HG02870 (cell line): ENCODE measurements around the gene SSNA1.
"Not testable (repeated sequence)": the region's sequence is repeated elsewhere in the genome, so short reads cannot be mapped to it uniquely, and the experiment has no call there.

ENCODE experiments used
- ATAC-seq: cut with Tn5 transposase; IDR thresholded peaks from one replicate; pipeline ENCODE4 v1.9.1; 2021; ENCODE audit warnings: mild to moderate bottlenecking, moderate library complexity; ENCODE audit not compliant: unreplicated experiment

SSNA1 gene

GRCh38 chr9:137229903-137230704, 41.6 kb downstream of the SSNA1 start:
- ATAC-seq = no peak

- no peak for ATAC-seq
Measured at GRCh38 chr9:137230705-137231371, 42.4 kb downstream of the SSNA1 start, which contains the start of gene SLC34A3. TSS of gene SLC34A3 (plus strand) at chr9:137230901. CDS start at chr9:137231703, 802 bp downstream.

DNA sequence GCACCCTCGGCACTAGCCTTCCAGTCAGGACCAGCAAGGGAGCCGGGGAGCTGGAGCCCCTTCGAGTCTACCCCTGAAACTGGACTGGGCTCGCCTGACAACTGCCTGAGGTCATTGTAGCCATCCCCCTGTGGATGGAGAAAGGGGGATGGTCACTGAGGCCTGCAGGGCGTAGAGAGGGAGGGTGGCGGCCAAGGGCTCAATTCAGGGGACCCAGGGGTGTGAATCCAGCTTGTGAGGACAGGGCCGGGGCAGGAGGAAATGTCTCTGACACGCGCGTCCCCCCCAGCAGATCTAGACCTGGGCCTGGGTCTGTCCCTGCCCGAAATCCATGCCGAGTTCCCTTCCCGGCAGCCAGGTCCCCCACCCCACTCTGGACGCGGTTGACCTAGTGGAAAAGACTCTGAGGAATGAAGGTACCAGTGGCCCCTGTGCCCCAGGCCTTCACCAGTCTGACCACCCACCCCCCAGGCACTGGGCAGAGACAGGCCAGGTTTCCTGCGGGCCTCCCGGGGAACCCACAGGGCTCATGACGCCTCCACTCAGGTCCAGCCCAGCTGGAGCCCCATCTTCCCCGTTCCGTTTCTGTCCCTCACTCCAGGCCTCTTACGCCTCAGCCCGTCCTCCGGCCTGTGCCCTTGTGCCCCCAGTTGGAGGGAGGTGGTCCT, 43.0 kb downstream of the SSNA1 start:
- no peak for ATAC-seq

GRCh38 chr9:137232101-137232500, 43.6 kb downstream of the SSNA1 start:
- ATAC-seq = no peak

DNA sequence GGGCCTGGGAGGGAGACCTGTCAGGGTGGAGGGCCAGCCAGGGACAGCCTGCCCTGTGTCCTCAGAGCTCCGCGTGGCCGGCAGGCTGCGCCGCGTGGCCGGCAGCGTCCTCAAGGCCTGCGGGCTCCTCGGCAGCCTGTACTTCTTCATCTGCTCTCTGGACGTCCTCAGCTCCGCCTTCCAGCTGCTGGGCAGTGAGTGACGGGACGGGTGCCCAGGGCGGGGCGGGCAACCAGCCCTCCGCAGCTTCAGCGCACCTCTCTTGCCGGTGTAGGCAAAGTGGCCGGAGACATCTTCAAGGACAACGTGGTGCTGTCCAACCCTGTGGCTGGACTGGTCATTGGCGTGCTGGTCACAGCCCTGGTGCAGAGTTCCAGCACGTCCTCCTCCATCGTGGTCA, 44.0 kb downstream of the SSNA1 start:
- ATAC-seq = no peak

- ATAC-seq = no peak
Measured at GRCh38 chr9:137233143-137233980, 44.9 kb downstream of the SSNA1 start.

GRCh38 chr9:137234055-137234697, 45.7 kb downstream of the SSNA1 start:
- no peak for ATAC-seq

- no peak for ATAC-seq
Measured at GRCh38 chr9:137234758-137235423, 46.4 kb downstream of the SSNA1 start.

DNA sequence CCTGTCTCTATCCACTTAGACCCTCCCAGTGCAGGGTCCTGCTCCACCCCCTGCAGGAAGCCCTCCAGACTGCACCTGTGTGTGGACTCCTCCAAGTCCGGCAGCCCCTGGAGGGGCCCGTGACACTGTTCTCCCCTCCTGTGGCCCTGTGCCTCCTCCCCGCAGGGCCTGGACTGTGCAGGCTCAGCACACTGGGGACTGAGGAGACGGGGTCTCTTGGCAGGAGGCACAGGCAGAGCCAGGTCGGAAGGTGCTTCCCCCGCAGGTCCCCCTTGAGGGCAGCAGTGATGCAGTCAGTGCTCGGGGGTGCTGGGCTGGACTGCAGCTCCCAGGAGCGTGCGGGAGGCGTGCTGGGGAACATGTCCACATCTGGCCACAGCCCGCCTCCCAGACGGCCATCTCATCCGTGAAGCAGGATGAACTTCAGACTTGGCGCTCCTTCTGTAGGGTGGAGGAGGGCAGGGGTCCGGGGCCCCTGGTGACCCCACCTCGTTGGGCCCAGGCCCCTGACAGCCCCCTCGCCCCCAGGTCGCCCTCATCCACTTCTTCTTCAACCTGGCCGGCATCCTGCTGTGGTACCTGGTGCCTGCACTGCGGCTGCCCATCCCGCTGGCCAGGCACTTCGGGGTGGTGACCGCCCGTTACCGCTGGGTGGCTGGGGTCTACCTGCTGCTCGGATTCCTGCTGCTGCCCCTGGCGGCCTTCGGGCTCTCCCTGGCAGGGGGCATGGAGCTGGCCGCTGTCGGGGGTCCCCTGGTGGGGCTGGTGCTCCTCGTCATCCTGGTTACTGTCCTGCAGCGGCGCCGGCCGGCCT, 47.2 kb downstream of the SSNA1 start:
- ATAC-seq = no peak

- ATAC-seq = no peak
Measured at GRCh38 chr9:137236238-137236935, 47.9 kb downstream of the SSNA1 start.

DNA sequence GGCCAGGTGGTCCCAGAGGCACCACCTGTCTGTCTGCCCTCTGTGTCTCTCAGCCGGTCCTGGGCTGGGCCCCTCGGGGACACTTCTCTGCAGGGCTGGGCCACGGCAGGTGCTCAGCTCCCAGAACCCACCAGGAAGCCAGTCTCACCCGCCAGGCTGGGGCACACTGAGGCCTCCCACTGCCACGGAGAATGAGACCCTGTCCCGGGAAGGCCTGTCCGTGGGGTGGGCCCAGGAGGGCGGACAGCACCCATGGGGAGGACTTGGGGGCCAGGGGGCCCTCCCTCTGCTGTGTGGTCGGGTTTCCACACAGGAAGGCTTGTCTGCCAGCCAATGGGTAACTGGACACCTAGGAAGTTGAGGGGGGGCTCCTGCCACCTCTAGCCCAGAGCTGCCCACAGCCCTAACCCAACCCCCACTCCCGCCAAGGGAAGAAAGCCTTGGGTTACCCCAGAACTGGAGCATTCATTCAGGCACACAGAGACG, 48.5 kb downstream of the SSNA1 start:
- ATAC-seq = no peak

GRCh38 chr9:137237759-137238726, 49.6 kb downstream of the SSNA1 start:
- ATAC-seq = no peak

GRCh38 chr9:137239541-137240200, 51.2 kb downstream of the SSNA1 start:
- not testable (repeated sequence) for ATAC-seq
